CD4-positive, alpha-beta T cell (primary cell): ENCODE measurements around the gene CLDN24. TPM values are rescaled to one million over a fixed set of nuclear protein-coding genes. Genes with fewer than 3 reads are reported as not detected.

ENCODE experiments used
- ATAC-seq: fragments of 200-7000 bp; cut with Tn5 transposase; one replicate; pipeline ENCODE4 v1.10.0; 2022; ENCODE audit warnings: mild to moderate bottlenecking; ENCODE audit not compliant: poor library complexity
- CTCF ChIA-PET: fragments of 350-600 bp; sonication (Branson Sonifier 250); formaldehyde crosslinking; loops from one replicate; lab custom pipeline; 2021; ENCODE audit warnings: antibody characterized with exemption, inconsistent platforms; lab: Charles Lee
- POLR2A ChIA-PET: fragments of 350-600 bp; sonication (Branson Sonifier 250); formaldehyde crosslinking; loops from one replicate; lab custom pipeline; 2021; ENCODE audit warnings: antibody characterized with exemption, inconsistent platforms; lab: Charles Lee
- DNase-seq, 14 experiments: peaks; one replicate each; pipeline ENCODE4 v3.0.0-alpha.2; 2013 to 2020; ENCODE audit warnings: mixed read lengths in 2 of 14
- H3K27ac ChIP-seq, 2 donors: one replicate each; pipeline versions ENCODE4 v1.5.1 to v1.7.0; 2013; ENCODE audit warnings: low read length in 2 of 2, low read depth in 1 of 2, mild to moderate bottlenecking in 1 of 2
- H3K27me3 ChIP-seq, 2 experiments: 1 replicate in 1 of 2; 2 replicates in 1 of 2; pipeline versions ENCODE4 v1.6.1 to v1.7.0; 2013; ENCODE audit warnings: low read length in 2 of 2, control low read depth in 1 of 2, mild to moderate bottlenecking in 1 of 2, moderate library complexity in 1 of 2; ENCODE audit not compliant: insufficient read depth in 2 of 2, control insufficient read depth in 1 of 2
- H3K36me3 ChIP-seq: one replicate; pipeline ENCODE4 v1.6.1; 2013; ENCODE audit warnings: low read length, control low read depth; ENCODE audit not compliant: insufficient read depth
- H3K4me1 ChIP-seq: one replicate; pipeline ENCODE4 v1.6.1; 2013; ENCODE audit warnings: low read length, control low read depth; ENCODE audit not compliant: insufficient read depth
- H3K4me3 ChIP-seq: one replicate; pipeline ENCODE4 v1.5.1; 2013; ENCODE audit warnings: mild to moderate bottlenecking, low read length, moderate library complexity
- H3K9me3 ChIP-seq, 2 experiments: 1 replicate in 1 of 2; 2 replicates in 1 of 2; pipeline versions ENCODE4 v1.6.1 to v1.7.0; 2013; ENCODE audit warnings: low read length in 2 of 2, mild to moderate bottlenecking in 2 of 2, control low read depth in 1 of 2, moderate library complexity in 1 of 2; ENCODE audit not compliant: control insufficient read depth in 1 of 2, insufficient read depth in 1 of 2
- H3K27ac Mint-ChIP-seq: one replicate; pipeline ENCODE4 v1.8.0; 2020; ENCODE audit warnings: mixed read lengths
- H3K27me3 Mint-ChIP-seq: one replicate; pipeline ENCODE4 v1.8.0; 2021; ENCODE audit warnings: mixed read lengths
- H3K36me3 Mint-ChIP-seq: one replicate; pipeline ENCODE4 v1.8.0; 2021; ENCODE audit warnings: low read depth, mixed read lengths
- H3K4me1 Mint-ChIP-seq: one replicate; pipeline ENCODE4 v1.8.0; 2021; ENCODE audit warnings: low read depth, mixed read lengths
- H3K4me3 Mint-ChIP-seq: one replicate; pipeline ENCODE4 v1.8.0; 2020; ENCODE audit warnings: mild to moderate bottlenecking, mixed read lengths
- H3K9me3 Mint-ChIP-seq: one replicate; pipeline ENCODE4 v1.8.0; 2020; ENCODE audit warnings: mixed read lengths
- CTCF ChIP-seq: fragments of 200-600 bp; IDR thresholded peaks from one replicate; pipeline ENCODE4 v1.8.0; 2022; ENCODE audit warnings: antibody characterized with exemption, mild to moderate bottlenecking
- intact Hi-C, 2 experiments: fragments of 100-400 bp; cut with DNase I in 1 of 2; cut with micrococcal nuclease in 1 of 2; formaldehyde crosslinking; loops; one replicate each; pipeline versions ENCODE4 v1.15.1 to v1.9.0; 2023 to 2025; cut with DNase I, micrococcal nuclease
- total RNA-seq, 174 experiments: library from RNA in 2 of 174; stranded (reverse) in 2 of 174; gene quantifications; one replicate each; pipeline ENCODE4 v1.2.3 and lab custom pipeline; 2021 to 2026

CLDN24 gene
- total RNA-seq, 2 experiments from 2014 or later, result not detected

- H3K9me3 Mint-ChIP-seq, result no peaks in the 10 kb centered on the region
- H3K36me3 Mint-ChIP-seq, result no peaks in the 10 kb centered on the region
- Histone ChIP-seq H3K4me1 (no peaks in the 10 kb centered on the region), H3K27me3 (no peaks in the 10 kb centered on the region), H3K4me3 (no peak overlapping the region), H3K36me3 (no peaks in the 10 kb centered on the region), H3K9me3 (no peaks in the 10 kb centered on the region), H3K27ac (no peak overlapping the region)
- H3K27ac Mint-ChIP-seq, result no peak overlapping the region
- CTCF ChIA-PET, result no interaction called here
- intact Hi-C loops, result no loop called here
- no peak for ATAC-seq
- TF ChIP-seq CTCF, result no peak
- POLR2A ChIA-PET, result no interaction called here
- no peaks in the 10 kb centered on the region for H3K4me1 Mint-ChIP-seq
- H3K4me3 Mint-ChIP-seq, result no peak overlapping the region
- peaks cover 3% of the 10 kb centered on the region for H3K27me3 Mint-ChIP-seq
- DNase-seq, result no peak
Measured at GRCh38 chr4:183304538-183304937, 17.7 kb downstream of the CLDN24 start.

- Histone ChIP-seq H3K36me3 (no peaks in the 10 kb centered on the region), H3K27me3 (no peaks in the 10 kb centered on the region), H3K4me3 (no peak overlapping the region), H3K27ac (no peak overlapping the region), H3K9me3 (no peaks in the 10 kb centered on the region), H3K4me1 (no peaks in the 10 kb centered on the region)
- intact Hi-C loops, result no loop called here
- DNase-seq, result no peak
- peaks cover 5% of the 10 kb centered on the region for H3K27me3 Mint-ChIP-seq
- no peak for TF ChIP-seq CTCF
- H3K9me3 Mint-ChIP-seq, result no peaks in the 10 kb centered on the region
- no peaks in the 10 kb centered on the region for H3K4me1 Mint-ChIP-seq
- no peak for ATAC-seq
- no peaks in the 10 kb centered on the region for H3K36me3 Mint-ChIP-seq
- H3K27ac Mint-ChIP-seq, result no peak overlapping the region
- POLR2A ChIA-PET, result no interaction called here
- CTCF ChIA-PET, result no interaction called here
- no peak overlapping the region for H3K4me3 Mint-ChIP-seq
Measured at GRCh38 chr4:183304067-183304466, 18.2 kb downstream of the CLDN24 start.

GRCh38 chr4:183303301-183303700 is 18.9 kb downstream of the CLDN24 start:
- no peak for ATAC-seq
- Histone ChIP-seq H3K4me3 (no peak overlapping the region), H3K4me1 (no peaks in the 10 kb centered on the region), H3K27ac (no peak overlapping the region), H3K9me3 (no peaks in the 10 kb centered on the region), H3K36me3 (no peaks in the 10 kb centered on the region), H3K27me3 (no peaks in the 10 kb centered on the region)
- ChIA-PET POLR2A (no interaction called here), CTCF (no interaction called here)
- no peak for DNase-seq
- intact Hi-C loops, result no loop called here
- Mint-ChIP-seq H3K9me3 (no peaks in the 10 kb centered on the region), H3K27me3 (peaks cover 5% of the 10 kb centered on the region), H3K4me1 (no peaks in the 10 kb centered on the region), H3K4me3 (no peak overlapping the region), H3K27ac (no peak overlapping the region), H3K36me3 (no peaks in the 10 kb centered on the region)
- TF ChIP-seq CTCF, result no peak
